ENCODE data around the gene TARBP2. TPM values are rescaled to one million over a fixed set of nuclear protein-coding genes. Genes with fewer than 3 reads are reported as not detected.
"Not testable (repeated sequence)": the region's sequence is repeated elsewhere in the genome, so short reads cannot be mapped to it uniquely, and the experiment has no call there.

TARBP2 gene
- total RNA-seq, 1 experiment from 2014 or later: 74.0 TPM

DNA sequence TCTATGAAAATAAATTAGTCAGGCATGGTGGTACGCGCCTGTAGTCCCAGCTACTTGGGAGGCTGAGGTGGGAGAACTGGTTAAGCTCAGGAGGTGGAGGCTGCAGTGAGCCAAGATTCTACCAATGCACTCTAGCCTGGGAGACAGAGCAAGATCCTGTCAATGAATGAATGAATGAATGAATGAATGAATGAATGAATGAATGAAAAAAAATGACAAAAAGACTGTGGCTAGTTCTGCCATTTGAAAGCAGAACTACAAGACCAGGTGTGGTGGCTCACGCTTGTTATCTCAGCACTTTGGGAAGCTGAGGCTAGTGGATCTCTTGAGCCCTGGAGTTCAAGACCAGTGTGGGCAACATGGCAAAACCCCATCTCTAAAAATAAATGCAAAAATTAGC, 38.4 kb downstream of the TARBP2 start (continued):
- TF ChIP-seq RELA (CRISPR knock-in tag; IDR thresholded peaks at IDR 0.05; ENCODE audit: borderline replicate concordance): no peak
- no peak for TF ChIP-seq EMX1 (CRISPR knock-in tag; IDR thresholded peaks at IDR 0.05)

GRCh38 chr12:53543539-53543938, 42.5 kb downstream of the TARBP2 start:
- ATAC-seq: peak; percentile 96
- Mint-ChIP-seq H3K4me3 (no peak overlapping the region), H3K27me3 (ENCODE audit: low read depth) (no peaks in the 10 kb centered on the region), H3K4me1 (peaks cover 8% of the 10 kb centered on the region), H3K27ac (peak overlapping the region; percentile 46), H3K36me3 (peaks cover 9% of the 10 kb centered on the region), H3K9me3 (no peaks in the 10 kb centered on the region)
- CTCF ChIA-PET: interaction anchor here (0.6 to 2.7 kb wide), 56 partner anchors 9 to 222 kb away, joined by 3 to 92 read pairs (median 4); partner anchors contain the start of genes AAAS, ATF7, ATP5MC2 and CISTR
- TF ChIP-seq SP1 (CRISPR knock-in tag; conservative IDR thresholded peaks at IDR 0.05): no peak
- TF ChIP-seq, protein P1, sequence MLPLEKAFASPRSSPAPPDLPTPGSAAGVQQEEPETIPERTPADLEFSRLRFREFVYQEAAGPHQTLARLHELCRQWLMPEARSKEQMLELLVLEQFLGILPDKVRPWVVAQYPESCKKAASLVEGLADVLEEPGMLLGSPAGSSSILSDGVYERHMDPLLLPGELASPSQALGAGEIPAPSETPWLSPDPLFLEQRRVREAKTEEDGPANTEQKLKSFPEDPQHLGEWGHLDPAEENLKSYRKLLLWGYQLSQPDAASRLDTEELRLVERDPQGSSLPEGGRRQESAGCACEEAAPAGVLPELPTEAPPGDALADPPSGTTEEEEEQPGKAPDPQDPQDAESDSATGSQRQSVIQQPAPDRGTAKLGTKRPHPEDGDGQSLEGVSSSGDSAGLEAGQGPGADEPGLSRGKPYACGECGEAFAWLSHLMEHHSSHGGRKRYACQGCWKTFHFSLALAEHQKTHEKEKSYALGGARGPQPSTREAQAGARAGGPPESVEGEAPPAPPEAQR (CRISPR knock-in tag; IDR thresholded peaks at IDR 0.05): no peak
- TF ChIP-seq CTCF (IDR thresholded peaks at IDR 0.05): peak; percentile 22; the same call in 1 of the 2 replicates
- no peak for TF ChIP-seq TP53 (CRISPR knock-in tag; IDR thresholded peaks at IDR 0.05)
- no peak for TF ChIP-seq FOXJ3 (CRISPR knock-in tag; IDR thresholded peaks at IDR 0.05; ENCODE audit: borderline replicate concordance)
- peak; percentile 46 for DNase-seq (ENCODE audit: low spot score)
- POLR2A ChIA-PET: interaction anchor here (1.0 kb wide), 2 partner anchors 80 to 132 kb away, joined by 5 to 7 read pairs; partner anchors contain the start of gene ATP5MC2

GRCh38 chr12:53548354-53548753, 47.3 kb downstream of the TARBP2 start:
- H3K36me3 Mint-ChIP-seq; ATAC-seq; H3K9me3 Mint-ChIP-seq; H3K27ac Mint-ChIP-seq; POLR2A ChIA-PET; DNase-seq (ENCODE audit: low spot score); H3K4me3 Mint-ChIP-seq; H3K27me3 Mint-ChIP-seq (ENCODE audit: low read depth): not testable (repeated sequence)
- H3K4me1 Mint-ChIP-seq: peaks cover 14% of the 10 kb centered on the region
- CTCF ChIA-PET: interaction anchor here (0.6 to 1.6 kb wide), 2 partner anchors 128 to 494 kb away, joined by 3 to 4 read pairs; partner anchors contain the start of gene ATP5MC2
- TF ChIP-seq ZNF121 (CRISPR knock-in tag; IDR thresholded peaks at IDR 0.05): peak; percentile 86; the same call in 1 of the 2 replicates

DNA sequence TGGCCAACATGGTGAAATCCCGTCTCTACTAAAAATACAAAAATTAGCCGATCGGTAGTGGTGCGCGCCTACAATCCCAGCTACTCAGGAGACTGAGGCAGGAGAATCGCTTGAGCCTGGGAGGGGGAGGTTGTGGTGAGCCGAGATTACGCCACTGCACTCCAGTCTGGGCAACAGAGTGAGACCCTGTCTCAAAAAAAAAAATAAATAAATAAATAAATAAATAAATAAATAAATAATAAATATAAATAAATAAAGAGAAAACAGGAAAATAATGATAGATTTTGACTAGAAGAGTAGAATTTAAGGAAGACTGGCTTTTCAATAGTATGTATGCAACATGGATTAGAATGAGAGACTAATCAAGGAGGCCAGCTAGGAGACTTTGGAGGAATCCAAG, 49.0 kb downstream of the TARBP2 start:
- POLR2A ChIA-PET; H3K27ac Mint-ChIP-seq; H3K36me3 Mint-ChIP-seq; ATAC-seq; H3K27me3 Mint-ChIP-seq (ENCODE audit: low read depth); DNase-seq (ENCODE audit: low spot score); H3K4me1 Mint-ChIP-seq; H3K4me3 Mint-ChIP-seq; H3K9me3 Mint-ChIP-seq; CTCF ChIA-PET: not testable (repeated sequence)
- peak; percentile 35; the same call in 1 of the 2 replicates for TF ChIP-seq HMGA2 (CRISPR knock-in tag; IDR thresholded peaks at IDR 0.05)

DNA sequence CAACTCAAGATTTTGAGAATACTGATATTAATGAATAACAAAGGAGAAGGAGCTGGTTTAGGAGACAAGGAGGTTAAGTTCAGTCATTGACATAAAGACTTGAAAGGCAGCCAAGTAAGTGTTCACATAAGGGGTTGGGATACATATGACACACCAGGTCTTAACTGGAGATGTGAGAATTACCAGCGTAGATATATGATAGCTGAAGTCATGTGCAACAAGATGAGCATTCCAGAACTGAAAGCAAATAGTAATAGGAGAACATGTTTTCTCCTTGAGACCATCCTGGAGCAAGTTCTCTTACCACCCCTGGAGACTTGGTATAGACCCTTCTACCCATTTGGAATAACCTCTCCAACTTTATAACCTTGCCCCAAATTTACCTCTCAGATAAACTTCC, 49.5 kb downstream of the TARBP2 start:
- H3K4me1 Mint-ChIP-seq: 0 out of 2 replicates have a peak, but pooled peaks cover 6% of the 10 kb centered on the region
- POLR2A ChIA-PET: no interaction called here
- ATAC-seq: no peak
- H3K27me3 Mint-ChIP-seq (ENCODE audit: low read depth): no peaks in the 10 kb centered on the region
- CTCF ChIA-PET: interaction anchor here (1.3 kb wide), 1 partner anchor 133 kb away, joined by 3 read pairs; no protein-coding TSS in a partner anchor
- H3K4me3 Mint-ChIP-seq: no peak overlapping the region
- DNase-seq (ENCODE audit: low spot score): no peak
- H3K36me3 Mint-ChIP-seq: peaks cover 2% of the 10 kb centered on the region; the same call in 1 of the 2 replicates
- H3K9me3 Mint-ChIP-seq: no peaks in the 10 kb centered on the region
- H3K27ac Mint-ChIP-seq: no peak overlapping the region
- TF ChIP-seq, protein P2, sequence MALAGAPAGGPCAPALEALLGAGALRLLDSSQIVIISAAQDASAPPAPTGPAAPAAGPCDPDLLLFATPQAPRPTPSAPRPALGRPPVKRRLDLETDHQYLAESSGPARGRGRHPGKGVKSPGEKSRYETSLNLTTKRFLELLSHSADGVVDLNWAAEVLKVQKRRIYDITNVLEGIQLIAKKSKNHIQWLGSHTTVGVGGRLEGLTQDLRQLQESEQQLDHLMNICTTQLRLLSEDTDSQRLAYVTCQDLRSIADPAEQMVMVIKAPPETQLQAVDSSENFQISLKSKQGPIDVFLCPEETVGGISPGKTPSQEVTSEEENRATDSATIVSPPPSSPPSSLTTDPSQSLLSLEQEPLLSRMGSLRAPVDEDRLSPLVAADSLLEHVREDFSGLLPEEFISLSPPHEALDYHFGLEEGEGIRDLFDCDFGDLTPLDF (CRISPR knock-in tag; IDR thresholded peaks at IDR 0.05): no peak
- TF ChIP-seq PRDM15 (CRISPR knock-in tag; IDR thresholded peaks at IDR 0.05) (no peak), SOX15 (CRISPR knock-in tag; IDR thresholded peaks at IDR 0.05) (no peak), USF2 (CRISPR knock-in tag; IDR thresholded peaks at IDR 0.05) (no peak), CBFB (CRISPR knock-in tag; IDR thresholded peaks at IDR 0.05; ENCODE audit: low read depth) (no peak)
- TF ChIP-seq, protein P3, sequence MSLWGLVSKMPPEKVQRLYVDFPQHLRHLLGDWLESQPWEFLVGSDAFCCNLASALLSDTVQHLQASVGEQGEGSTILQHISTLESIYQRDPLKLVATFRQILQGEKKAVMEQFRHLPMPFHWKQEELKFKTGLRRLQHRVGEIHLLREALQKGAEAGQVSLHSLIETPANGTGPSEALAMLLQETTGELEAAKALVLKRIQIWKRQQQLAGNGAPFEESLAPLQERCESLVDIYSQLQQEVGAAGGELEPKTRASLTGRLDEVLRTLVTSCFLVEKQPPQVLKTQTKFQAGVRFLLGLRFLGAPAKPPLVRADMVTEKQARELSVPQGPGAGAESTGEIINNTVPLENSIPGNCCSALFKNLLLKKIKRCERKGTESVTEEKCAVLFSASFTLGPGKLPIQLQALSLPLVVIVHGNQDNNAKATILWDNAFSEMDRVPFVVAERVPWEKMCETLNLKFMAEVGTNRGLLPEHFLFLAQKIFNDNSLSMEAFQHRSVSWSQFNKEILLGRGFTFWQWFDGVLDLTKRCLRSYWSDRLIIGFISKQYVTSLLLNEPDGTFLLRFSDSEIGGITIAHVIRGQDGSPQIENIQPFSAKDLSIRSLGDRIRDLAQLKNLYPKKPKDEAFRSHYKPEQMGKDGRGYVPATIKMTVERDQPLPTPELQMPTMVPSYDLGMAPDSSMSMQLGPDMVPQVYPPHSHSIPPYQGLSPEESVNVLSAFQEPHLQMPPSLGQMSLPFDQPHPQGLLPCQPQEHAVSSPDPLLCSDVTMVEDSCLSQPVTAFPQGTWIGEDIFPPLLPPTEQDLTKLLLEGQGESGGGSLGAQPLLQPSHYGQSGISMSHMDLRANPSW (CRISPR knock-in tag; conservative IDR thresholded peaks at IDR 0.05; ENCODE audit: low read depth): no peak
